Activated T-cell treated with anti-CD3 and anti-CD28 coated beads, Interleukin-2, amount 50 U/mL, for 4 hours (primary cell): ENCODE results near the gene LHPP. TPM values are rescaled to one million over a fixed set of nuclear protein-coding genes. Genes with fewer than 3 reads are reported as not detected.

Experiments used
- ATAC-seq, 2 donors: fragments of 200-7000 bp; cut with Tn5 transposase; one replicate each; pipeline ENCODE4 v1.10.0; 2021
- DNase-seq: peaks from one replicate; pipeline ENCODE4 v3.0.0-alpha.2; 2020
- H3K27me3 Mint-ChIP-seq: one replicate; pipeline ENCODE4 v1.8.0; 2021; ENCODE audit warnings: low read depth, mixed read lengths
- H3K36me3 Mint-ChIP-seq: one replicate; pipeline ENCODE4 v1.8.0; 2022; ENCODE audit warnings: mixed read lengths; ENCODE audit not compliant: insufficient read depth
- H3K4me1 Mint-ChIP-seq: one replicate; pipeline ENCODE4 v1.8.0; 2021; ENCODE audit warnings: low read depth, mixed read lengths
- H3K4me3 Mint-ChIP-seq: one replicate; pipeline ENCODE4 v1.8.0; 2021; ENCODE audit warnings: mild to moderate bottlenecking, moderate library complexity, mixed read lengths
- H3K9me3 Mint-ChIP-seq: one replicate; pipeline ENCODE4 v1.8.0; 2021; ENCODE audit warnings: mixed read lengths
- total RNA-seq, 3 donors: library from RNA; stranded (reverse); gene quantifications; one replicate each; pipeline ENCODE4 v1.2.1, GENCODE V29; 2021

LHPP gene
- total RNA-seq, 3 donors from 2014 or later, result 2.5 to 3.3 (median 3.2) TPM

DNA sequence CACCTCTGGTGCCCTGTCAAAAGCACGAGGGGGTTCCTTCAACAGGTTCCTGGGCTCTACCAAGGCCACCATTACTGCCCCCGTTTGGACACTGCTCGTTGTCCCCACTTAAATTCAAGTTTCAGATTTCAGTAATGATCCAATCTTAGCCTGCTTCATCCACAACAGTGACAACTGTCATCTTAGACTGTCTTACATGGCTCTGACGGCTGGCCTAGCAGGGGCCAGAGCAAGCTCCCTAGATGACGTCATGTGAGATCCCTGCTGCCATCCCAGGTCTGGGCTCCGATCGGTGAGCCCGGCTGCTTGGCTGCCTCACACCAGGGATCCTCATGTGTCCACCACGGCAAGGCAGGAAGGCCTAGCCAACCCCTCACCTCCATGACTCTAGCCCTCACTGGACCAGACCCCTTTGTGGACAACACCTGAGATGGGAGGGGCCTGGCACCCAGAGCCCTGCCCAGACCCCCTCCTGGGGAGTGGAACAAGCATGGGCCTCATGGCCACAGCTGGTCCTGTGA lies 200.1 kb downstream of the LHPP start:
- H3K4me1 Mint-ChIP-seq, result peaks cover 58% of the 10 kb centered on the region
- DNase-seq, result no peak
- no peak for ATAC-seq
- peaks cover 10% of the 10 kb centered on the region for H3K36me3 Mint-ChIP-seq
- no peak overlapping the region for H3K4me3 Mint-ChIP-seq
- H3K27me3 Mint-ChIP-seq, result no peaks in the 10 kb centered on the region
- no peaks in the 10 kb centered on the region for H3K9me3 Mint-ChIP-seq

DNA sequence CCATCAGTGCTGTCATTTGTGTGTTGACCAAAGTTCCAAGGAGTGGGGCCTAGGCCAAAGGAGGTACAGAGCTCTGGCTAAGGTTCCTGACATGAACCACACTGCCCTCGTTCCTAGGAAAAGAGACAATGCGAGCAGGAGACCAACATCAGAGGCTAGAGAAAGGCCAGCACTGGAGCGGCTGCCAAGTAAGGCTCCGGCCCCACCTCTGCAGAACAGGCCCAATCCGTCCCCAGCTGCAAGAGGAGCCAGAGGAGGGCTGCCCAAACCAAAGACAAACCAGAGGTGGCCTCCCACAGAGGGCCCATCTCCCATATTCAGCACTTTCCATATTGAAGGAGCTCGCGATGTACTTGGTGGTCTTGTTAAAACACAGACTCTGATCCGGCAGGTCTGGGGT lies 201.6 kb downstream of the LHPP start:
- ATAC-seq (no peak), DNase-seq (no peak)
- peaks cover 10% of the 10 kb centered on the region for H3K36me3 Mint-ChIP-seq
- no peaks in the 10 kb centered on the region for H3K27me3 Mint-ChIP-seq
- H3K4me1 Mint-ChIP-seq, result peaks cover 60% of the 10 kb centered on the region
- H3K9me3 Mint-ChIP-seq, result no peaks in the 10 kb centered on the region
- no peak overlapping the region for H3K4me3 Mint-ChIP-seq

Other genes starting within 250 kb of the LHPP start
- gene OAT, start 42.9 kb upstream of the LHPP start, total RNA-seq, result 10 to 100 TPM; 42.9 to 50.5 (median 46.8) TPM
- gene NKX1-2, start 11.8 kb upstream of the LHPP start, total RNA-seq, result not detected